ENCODE results near the gene SEMA3E.

SEMA3E gene

GRCh38 chr7:83313931-83314330, 335.0 kb downstream of the SEMA3E start:
- TF ChIP-seq, protein P1, sequence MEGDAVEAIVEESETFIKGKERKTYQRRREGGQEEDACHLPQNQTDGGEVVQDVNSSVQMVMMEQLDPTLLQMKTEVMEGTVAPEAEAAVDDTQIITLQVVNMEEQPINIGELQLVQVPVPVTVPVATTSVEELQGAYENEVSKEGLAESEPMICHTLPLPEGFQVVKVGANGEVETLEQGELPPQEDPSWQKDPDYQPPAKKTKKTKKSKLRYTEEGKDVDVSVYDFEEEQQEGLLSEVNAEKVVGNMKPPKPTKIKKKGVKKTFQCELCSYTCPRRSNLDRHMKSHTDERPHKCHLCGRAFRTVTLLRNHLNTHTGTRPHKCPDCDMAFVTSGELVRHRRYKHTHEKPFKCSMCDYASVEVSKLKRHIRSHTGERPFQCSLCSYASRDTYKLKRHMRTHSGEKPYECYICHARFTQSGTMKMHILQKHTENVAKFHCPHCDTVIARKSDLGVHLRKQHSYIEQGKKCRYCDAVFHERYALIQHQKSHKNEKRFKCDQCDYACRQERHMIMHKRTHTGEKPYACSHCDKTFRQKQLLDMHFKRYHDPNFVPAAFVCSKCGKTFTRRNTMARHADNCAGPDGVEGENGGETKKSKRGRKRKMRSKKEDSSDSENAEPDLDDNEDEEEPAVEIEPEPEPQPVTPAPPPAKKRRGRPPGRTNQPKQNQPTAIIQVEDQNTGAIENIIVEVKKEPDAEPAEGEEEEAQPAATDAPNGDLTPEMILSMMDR (IDR thresholded peaks at IDR 0.05) = no peak
